Fibroblast of the conjunctiva (primary cell): Measurements from ENCODE around the gene PARPBP.
"Not testable (repeated sequence)": the region's sequence is repeated elsewhere in the genome, so short reads cannot be mapped to it uniquely, and the experiment has no call there.

Source experiments
- DNase-seq: peaks from one replicate; pipeline ENCODE4 v3.0.0-alpha.2; 2010; ENCODE audit warnings: low read depth

Gene PARPBP

GRCh38 chr12:102119674-102120563, at the start of gene PARPBP, which contains the start of gene NUP37:
PARPBP (plus strand) TSS chr12:102120183; CDS start chr12:102123889, 3,706 bp downstream.
NUP37 (minus strand) TSS chr12:102120114; CDS start chr12:102118518, 1,596 bp downstream.
- DNase-seq, result peak; percentile 52

- not testable (repeated sequence) for DNase-seq
Observed at GRCh38 chr12:102072092-102072491, 47.9 kb upstream of the PARPBP start.

- no peak for DNase-seq
Observed at GRCh38 chr12:102080842-102081241, 39.1 kb upstream of the PARPBP start.

GRCh38 chr12:102089228-102089835, 30.7 kb upstream of the PARPBP start:
- DNase-seq, result not testable (repeated sequence)

GRCh38 chr12:102093319-102093718, 26.7 kb upstream of the PARPBP start:
- DNase-seq, result no peak

- DNase-seq, result peak; percentile 26
Observed at GRCh38 chr12:102095677-102096263, 24.2 kb upstream of the PARPBP start.

GRCh38 chr12:102096855-102097254, 23.1 kb upstream of the PARPBP start:
- no peak for DNase-seq

GRCh38 chr12:102106905-102107304, 13.1 kb upstream of the PARPBP start:
- DNase-seq, result no peak

GRCh38 chr12:102107970-102108369, 12.0 kb upstream of the PARPBP start:
- DNase-seq, result no peak

GRCh38 chr12:102110782-102111181, 9.2 kb upstream of the PARPBP start:
- no peak for DNase-seq

GRCh38 chr12:102114212-102114611, 5.8 kb upstream of the PARPBP start:
- no peak for DNase-seq

- DNase-seq, result no peak
Observed at GRCh38 chr12:102116392-102116791, 3.6 kb upstream of the PARPBP start.

GRCh38 chr12:102118874-102119273, 1.1 kb upstream of the PARPBP start:
- no peak for DNase-seq

GRCh38 chr12:102120564-102120873, 536 bp downstream of the PARPBP start:
- DNase-seq, result no peak

- DNase-seq, result no peak
Observed at GRCh38 chr12:102120886-102121285, 903 bp downstream of the PARPBP start.

GRCh38 chr12:102121328-102121727, 1.3 kb downstream of the PARPBP start:
- not testable (repeated sequence) for DNase-seq

- DNase-seq, result not testable (repeated sequence)
Observed at GRCh38 chr12:102130720-102131119, 10.7 kb downstream of the PARPBP start.

- not testable (repeated sequence) for DNase-seq
Observed at GRCh38 chr12:102131442-102131841, 11.5 kb downstream of the PARPBP start.

- not testable (repeated sequence) for DNase-seq
Observed at GRCh38 chr12:102137619-102138018, 17.6 kb downstream of the PARPBP start.

GRCh38 chr12:102142866-102143373, 22.9 kb downstream of the PARPBP start:
- DNase-seq, result not testable (repeated sequence)

- no peak for DNase-seq
Observed at GRCh38 chr12:102144221-102144620, 24.2 kb downstream of the PARPBP start.

GRCh38 chr12:102147062-102147587, 27.1 kb downstream of the PARPBP start:
- DNase-seq, result not testable (repeated sequence)
